DOHH2 (cell line): ENCODE results near the gene AFF1.

Source experiments
- EZH2phosphoT487 ChIP-seq: fragments of 200-600 bp; sonication (generic); IDR thresholded peaks from 2 replicates; pipeline ENCODE4 v1.6.1; 2017; ENCODE audit warnings: borderline replicate concordance, mild to moderate bottlenecking, antibody characterized with exemption, low read length, moderate library complexity, mixed read lengths
- TF ChIP-seq, protein P1 (sequence below): fragments of 200-600 bp; sonication (generic); IDR thresholded peaks from one replicate; pipeline ENCODE4 v1.5.1; 2014; ENCODE audit warnings: antibody characterized with exemption, mild to moderate bottlenecking, low read depth, low read length; ENCODE audit not compliant: poor library complexity, severe bottlenecking

DNA sequence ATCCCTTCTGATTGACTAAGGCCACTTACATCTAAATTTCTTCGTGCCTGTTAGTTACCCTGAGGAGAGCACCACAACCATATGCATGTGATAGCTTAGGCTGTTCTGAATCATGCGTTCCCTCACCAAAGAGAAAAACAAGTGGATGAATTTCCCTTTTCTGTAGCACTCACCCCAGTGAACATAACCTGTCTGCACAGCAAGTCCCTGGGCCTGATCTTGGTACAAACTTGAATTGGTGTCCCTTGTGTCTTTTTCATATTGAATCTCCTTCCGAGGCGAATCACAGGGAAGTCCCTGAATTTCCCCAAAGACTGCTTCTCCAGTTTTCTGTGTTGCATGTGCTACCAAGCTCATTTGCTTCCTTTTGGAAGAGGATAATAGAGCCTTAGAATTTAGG is 185.2 kb downstream of the AFF1 start:
- TF ChIP-seq, protein P1, sequence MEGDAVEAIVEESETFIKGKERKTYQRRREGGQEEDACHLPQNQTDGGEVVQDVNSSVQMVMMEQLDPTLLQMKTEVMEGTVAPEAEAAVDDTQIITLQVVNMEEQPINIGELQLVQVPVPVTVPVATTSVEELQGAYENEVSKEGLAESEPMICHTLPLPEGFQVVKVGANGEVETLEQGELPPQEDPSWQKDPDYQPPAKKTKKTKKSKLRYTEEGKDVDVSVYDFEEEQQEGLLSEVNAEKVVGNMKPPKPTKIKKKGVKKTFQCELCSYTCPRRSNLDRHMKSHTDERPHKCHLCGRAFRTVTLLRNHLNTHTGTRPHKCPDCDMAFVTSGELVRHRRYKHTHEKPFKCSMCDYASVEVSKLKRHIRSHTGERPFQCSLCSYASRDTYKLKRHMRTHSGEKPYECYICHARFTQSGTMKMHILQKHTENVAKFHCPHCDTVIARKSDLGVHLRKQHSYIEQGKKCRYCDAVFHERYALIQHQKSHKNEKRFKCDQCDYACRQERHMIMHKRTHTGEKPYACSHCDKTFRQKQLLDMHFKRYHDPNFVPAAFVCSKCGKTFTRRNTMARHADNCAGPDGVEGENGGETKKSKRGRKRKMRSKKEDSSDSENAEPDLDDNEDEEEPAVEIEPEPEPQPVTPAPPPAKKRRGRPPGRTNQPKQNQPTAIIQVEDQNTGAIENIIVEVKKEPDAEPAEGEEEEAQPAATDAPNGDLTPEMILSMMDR = no peak
- TF ChIP-seq EZH2phosphoT487 = no peak
